ENCODE results near the gene CSNK2A2. TPM values are rescaled to one million over a fixed set of nuclear protein-coding genes. Genes with fewer than 3 reads are reported as not detected.

The CSNK2A2 gene
- total and polyA plus RNA-seq, 2 experiments from 2014 or later: 44.7 to 102 TPM

- Mint-ChIP-seq H3K4me3 (no peak overlapping the region), H3K27me3 (ENCODE audit: insufficient read depth, low read depth, poor library complexity) (peaks cover 5% of the 10 kb centered on the region), H3K4me1 (peaks cover 17% of the 10 kb centered on the region), H3K9me3 (no peaks in the 10 kb centered on the region), H3K36me3 (ENCODE audit: low read depth) (peaks cover 22% of the 10 kb centered on the region), H3K27ac (no peak overlapping the region)
- peaks cover 76% of the 10 kb centered on the region for H3K79me2 ChIP-seq (replicated peaks; ENCODE audit: insufficient read depth)
- H3K27me3 ChIP-seq (ENCODE audit: insufficient read depth): no peaks in the 10 kb centered on the region
- H3K27ac ChIP-seq (ENCODE audit: low read depth): no peak overlapping the region
- H3K9me2 ChIP-seq (ENCODE audit: insufficient read depth): no peaks in the 10 kb centered on the region
- no peak overlapping the region for H2AFZ ChIP-seq
- no peak overlapping the region for H3K4me3 ChIP-seq
- DNase-seq (ENCODE audit: low spot score) (no peak), ATAC-seq (no peak)
- peaks cover 5% of the 10 kb centered on the region for H3K4me1 ChIP-seq (ENCODE audit: insufficient read depth)
- H4K20me1 ChIP-seq (replicated peaks; ENCODE audit: insufficient read depth): peaks cover 50% of the 10 kb centered on the region
- H3F3A ChIP-seq (replicated peaks; ENCODE audit: low read depth): no peaks in the 10 kb centered on the region
- TF ChIP-seq ZNF114 (CRISPR knock-in tag; IDR thresholded peaks at IDR 0.05): no peak
- TF ChIP-seq CTCF (conservative IDR thresholded peaks at IDR 0.05; ENCODE audit: low read depth in 2 of 2): no peak
- TF ChIP-seq CREB1 (CRISPR knock-in tag; IDR thresholded peaks at IDR 0.05; ENCODE audit: low read depth): no peak
- TF ChIP-seq JUNB (IDR thresholded peaks at IDR 0.05; ENCODE audit: unreplicated experiment): no peak
- TF ChIP-seq NANOG (IDR thresholded peaks at IDR 0.05; ENCODE audit: borderline replicate concordance): no peak
- no peak for TF ChIP-seq ZNF331 (CRISPR knock-in tag; IDR thresholded peaks at IDR 0.05; ENCODE audit: low read depth)
- TF ChIP-seq ZNF462 (CRISPR knock-in tag; IDR thresholded peaks at IDR 0.05): no peak
- no peak for TF ChIP-seq ETS1 (IDR thresholded peaks at IDR 0.05)
- no peak for TF ChIP-seq REST (IDR thresholded peaks at IDR 0.05; ENCODE audit: unreplicated experiment)
- no peak for TF ChIP-seq STAT1 (IDR thresholded peaks at IDR 0.05; ENCODE audit: unreplicated experiment)
- H3K36me3 ChIP-seq (ENCODE audit: insufficient read depth): peaks cover 21% of the 10 kb centered on the region
- H3K4me2 ChIP-seq: no peak overlapping the region
These were observed 78.4 kb downstream of the CSNK2A2 start for GRCh38 chr16:58119509-58119845.
